SK-N-MC (cell line): ENCODE measurements around the gene MYO1A.

Experiments used
- EZH2 ChIP-seq: fragments of 200-600 bp; sonication (generic); IDR thresholded peaks from one replicate; pipeline ENCODE4 v1.6.1; 2017; ENCODE audit warnings: antibody characterized with exemption
- FOXP2 ChIP-seq: optimal IDR thresholded peaks from 2 replicates; pipeline ENCODE3; 2011; ENCODE audit warnings: mild to moderate bottlenecking, moderate library complexity; ENCODE audit not compliant: insufficient read depth; ENCODE audit errors: extremely low read length, control extremely low read depth
- POLR2AphosphoS5 ChIP-seq: IDR thresholded peaks from 2 replicates; pipeline ENCODE4 v1.6.1; 2012; ENCODE audit warnings: mild to moderate bottlenecking, low read depth, low read length, borderline replicate concordance

GRCh38 chr12:57099047-57099714 is 49.3 kb upstream of the MYO1A start:
- TF ChIP-seq EZH2 (no peak), FOXP2 (no peak), POLR2AphosphoS5 (no peak)
